Peyer's patch (tissue), 4 donors: ENCODE measurements around the gene ARHGEF40.
"Not testable (repeated sequence)": the region's sequence is repeated elsewhere in the genome, so short reads cannot be mapped to it uniquely, and the experiment has no call there.

ENCODE experiments used
- CTCF ChIP-seq, 6 experiments: fragments of 450-650 bp in 4 of 6; fragments of 200-600 bp in 2 of 6; sonication (generic) in 1 of 6; IDR thresholded peaks; one replicate each; pipeline ENCODE4 v1.5.1; 2017 to 2019; ENCODE audit warnings: antibody characterized with exemption in 6 of 6, mild to moderate bottlenecking in 3 of 6, moderate library complexity in 1 of 6
- POLR2A ChIP-seq, 2 donors: fragments of 450-650 bp; IDR thresholded peaks; one replicate each; pipeline ENCODE4 v1.5.1; 2017; ENCODE audit warnings: antibody characterized with exemption in 2 of 2, mild to moderate bottlenecking in 2 of 2, moderate library complexity in 2 of 2

GRCh38 chr14:21040941-21041340, 29.2 kb upstream of the ARHGEF40 start:
- TF ChIP-seq POLR2A, CTCF (IDR thresholded peaks at IDR 0.05): not testable (repeated sequence)
